ENCODE results near the gene ELOVL5.

ELOVL5 gene

GRCh38 chr6:53259860-53260580, 88.7 kb downstream of the ELOVL5 start:
- Histone ChIP-seq H3K27ac (ENCODE audit: low read depth, low read length, poor library complexity, severe bottlenecking) (no peak overlapping the region), H3K4me1 (ENCODE audit: insufficient read depth, low read length, severe bottlenecking) (no peaks in the 10 kb centered on the region), H3K79me2 (ENCODE audit: insufficient read depth, low read length) (no peaks in the 10 kb centered on the region), H2AFZ (ENCODE audit: low read length) (no peak overlapping the region), H3K4me2 (ENCODE audit: low read length) (no peak overlapping the region), H4K20me1 (ENCODE audit: insufficient read depth, low read length) (no peaks in the 10 kb centered on the region), H3K9me3 (ENCODE audit: low read length) (no peaks in the 10 kb centered on the region), H3K9ac (ENCODE audit: low read length) (no peak overlapping the region), H3K27me3 (ENCODE audit: insufficient read depth, low read length) (no peaks in the 10 kb centered on the region), H3K9me2 (ENCODE audit: low read depth, low read length) (no peaks in the 10 kb centered on the region), H3F3A (ENCODE audit: insufficient read depth, low read length) (no peaks in the 10 kb centered on the region), H3K36me3 (ENCODE audit: insufficient read depth, low read length) (peaks cover 67% of the 10 kb centered on the region), H3K4me3 (ENCODE audit: low read depth, low read length, poor library complexity, severe bottlenecking) (no peak overlapping the region)
- TF ChIP-seq, protein P1, sequence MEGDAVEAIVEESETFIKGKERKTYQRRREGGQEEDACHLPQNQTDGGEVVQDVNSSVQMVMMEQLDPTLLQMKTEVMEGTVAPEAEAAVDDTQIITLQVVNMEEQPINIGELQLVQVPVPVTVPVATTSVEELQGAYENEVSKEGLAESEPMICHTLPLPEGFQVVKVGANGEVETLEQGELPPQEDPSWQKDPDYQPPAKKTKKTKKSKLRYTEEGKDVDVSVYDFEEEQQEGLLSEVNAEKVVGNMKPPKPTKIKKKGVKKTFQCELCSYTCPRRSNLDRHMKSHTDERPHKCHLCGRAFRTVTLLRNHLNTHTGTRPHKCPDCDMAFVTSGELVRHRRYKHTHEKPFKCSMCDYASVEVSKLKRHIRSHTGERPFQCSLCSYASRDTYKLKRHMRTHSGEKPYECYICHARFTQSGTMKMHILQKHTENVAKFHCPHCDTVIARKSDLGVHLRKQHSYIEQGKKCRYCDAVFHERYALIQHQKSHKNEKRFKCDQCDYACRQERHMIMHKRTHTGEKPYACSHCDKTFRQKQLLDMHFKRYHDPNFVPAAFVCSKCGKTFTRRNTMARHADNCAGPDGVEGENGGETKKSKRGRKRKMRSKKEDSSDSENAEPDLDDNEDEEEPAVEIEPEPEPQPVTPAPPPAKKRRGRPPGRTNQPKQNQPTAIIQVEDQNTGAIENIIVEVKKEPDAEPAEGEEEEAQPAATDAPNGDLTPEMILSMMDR (IDR thresholded peaks at IDR 0.05; ENCODE audit: low read length): no peak
- no peak for TF ChIP-seq EZH2 (IDR thresholded peaks at IDR 0.05; ENCODE audit: borderline replicate concordance, low read length)

DNA sequence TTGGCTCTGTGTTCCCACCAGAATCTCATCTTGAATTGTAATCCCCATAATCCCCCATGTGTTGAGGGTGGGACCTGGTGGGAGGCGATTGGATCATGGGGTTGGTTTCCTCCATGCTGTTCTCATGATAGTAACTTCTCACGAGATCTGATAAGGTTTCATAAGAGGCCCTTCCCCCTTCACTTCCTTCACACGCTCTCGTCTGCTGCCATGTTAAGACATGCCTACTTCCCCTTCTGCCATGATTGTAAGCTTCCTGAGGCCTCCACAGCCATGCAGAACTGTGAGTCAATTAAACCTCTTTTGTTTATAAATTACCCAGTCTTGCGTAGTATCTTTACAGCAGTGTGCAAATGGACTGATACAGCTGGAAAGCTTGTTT, 90.0 kb downstream of the ELOVL5 start:
- Histone ChIP-seq H3K4me3 (ENCODE audit: low read depth, low read length, poor library complexity, severe bottlenecking) (no peak overlapping the region), H3K27me3 (ENCODE audit: insufficient read depth, low read length) (no peaks in the 10 kb centered on the region), H2AFZ (ENCODE audit: low read length) (no peak overlapping the region), H3K9me3 (ENCODE audit: low read length) (no peaks in the 10 kb centered on the region), H3K36me3 (ENCODE audit: insufficient read depth, low read length) (peaks cover 55% of the 10 kb centered on the region), H3K27ac (ENCODE audit: low read depth, low read length, poor library complexity, severe bottlenecking) (no peak overlapping the region), H4K20me1 (ENCODE audit: insufficient read depth, low read length) (no peaks in the 10 kb centered on the region), H3F3A (ENCODE audit: insufficient read depth, low read length) (no peaks in the 10 kb centered on the region), H3K4me1 (ENCODE audit: insufficient read depth, low read length, severe bottlenecking) (no peaks in the 10 kb centered on the region), H3K79me2 (ENCODE audit: insufficient read depth, low read length) (no peaks in the 10 kb centered on the region), H3K9ac (ENCODE audit: low read length) (no peak overlapping the region), H3K9me2 (ENCODE audit: low read depth, low read length) (no peaks in the 10 kb centered on the region), H3K4me2 (ENCODE audit: low read length) (no peak overlapping the region)
- TF ChIP-seq EZH2 (IDR thresholded peaks at IDR 0.05; ENCODE audit: borderline replicate concordance, low read length): no peak
- TF ChIP-seq, protein P1 (IDR thresholded peaks at IDR 0.05; ENCODE audit: low read length): no peak

GRCh38 chr6:53258076-53258773, 90.5 kb downstream of the ELOVL5 start:
- H2AFZ ChIP-seq (ENCODE audit: low read length): no peak overlapping the region
- H3K79me2 ChIP-seq (ENCODE audit: insufficient read depth, low read length): no peaks in the 10 kb centered on the region
- H3K9me3 ChIP-seq (ENCODE audit: low read length): no peaks in the 10 kb centered on the region
- H3K27me3 ChIP-seq (ENCODE audit: insufficient read depth, low read length): no peaks in the 10 kb centered on the region
- H3F3A ChIP-seq (ENCODE audit: insufficient read depth, low read length): no peaks in the 10 kb centered on the region
- peaks cover 50% of the 10 kb centered on the region for H3K36me3 ChIP-seq (ENCODE audit: insufficient read depth, low read length)
- no peaks in the 10 kb centered on the region for H3K4me1 ChIP-seq (ENCODE audit: insufficient read depth, low read length, severe bottlenecking)
- H3K9me2 ChIP-seq (ENCODE audit: low read depth, low read length): no peaks in the 10 kb centered on the region
- no peak overlapping the region for H3K4me3 ChIP-seq (ENCODE audit: low read depth, low read length, poor library complexity, severe bottlenecking)
- H3K27ac ChIP-seq (ENCODE audit: low read depth, low read length, poor library complexity, severe bottlenecking): no peak overlapping the region
- TF ChIP-seq EZH2 (IDR thresholded peaks at IDR 0.05; ENCODE audit: borderline replicate concordance, low read length): no peak
- TF ChIP-seq, protein P1 (IDR thresholded peaks at IDR 0.05; ENCODE audit: low read length): no peak
- no peaks in the 10 kb centered on the region for H4K20me1 ChIP-seq (ENCODE audit: insufficient read depth, low read length)
- H3K4me2 ChIP-seq (ENCODE audit: low read length): no peak overlapping the region
- H3K9ac ChIP-seq (ENCODE audit: low read length): no peak overlapping the region

Measured in OCI-LY1 (cell line).